RPMI7951 (cell line): Measurements from ENCODE around the gene RFX1. TPM values are rescaled to one million over a fixed set of nuclear protein-coding genes. Genes with fewer than 3 reads are reported as not detected.
"Not testable (repeated sequence)": the region's sequence is repeated elsewhere in the genome, so short reads cannot be mapped to it uniquely, and the experiment has no call there.

Experiments
- DNase-seq: peaks from one replicate; pipeline ENCODE4 v3.0.0-alpha.2; 2012; ENCODE audit warnings: low read depth
- total RNA-seq: library from RNA; depleted of rRNA; stranded (reverse); fragments of >200 nt; shearing (Covaris generic); gene quantifications from 2 replicates; pipeline ENCODE4 v1.2.3, GENCODE V29; 2014

The RFX1 gene
- total RNA-seq, 1 experiment from 2014 or later: 1.7 TPM

DNA sequence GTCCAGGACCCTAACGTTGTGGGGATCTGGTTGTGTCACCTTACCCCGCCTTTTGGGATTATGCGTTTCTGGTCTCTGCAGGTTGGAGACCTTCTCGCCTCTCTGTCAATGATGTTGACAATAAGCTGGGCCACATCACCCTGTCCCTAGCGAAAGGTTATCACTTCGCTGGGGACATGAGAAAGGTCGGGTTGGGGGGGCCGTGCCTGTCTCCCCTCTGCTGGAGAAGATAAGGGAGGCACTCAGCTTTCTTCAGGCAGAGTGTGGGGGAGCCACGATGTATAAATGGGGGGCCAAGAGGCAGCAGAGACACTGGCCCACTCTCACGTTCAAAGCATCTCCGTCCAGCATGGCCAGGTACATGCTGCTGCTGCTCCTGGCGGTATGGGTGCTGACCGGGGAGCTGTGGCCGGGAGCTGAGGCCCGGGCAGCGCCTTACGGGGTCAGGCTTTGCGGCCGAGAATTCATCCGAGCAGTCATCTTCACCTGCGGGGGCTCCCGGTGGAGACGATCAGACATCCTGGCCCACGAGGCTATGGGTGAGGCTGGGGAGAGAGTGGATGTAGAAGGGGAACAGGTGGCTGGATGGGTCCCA lies 21.8 kb upstream of the RFX1 start, which contains the start of gene RLN3:
TSS of gene RLN3 (plus strand) at position 293 of the 595 bp plus-strand sequence. CDS start at position 350, 57 bp downstream.
- DNase-seq: no peak

DNA sequence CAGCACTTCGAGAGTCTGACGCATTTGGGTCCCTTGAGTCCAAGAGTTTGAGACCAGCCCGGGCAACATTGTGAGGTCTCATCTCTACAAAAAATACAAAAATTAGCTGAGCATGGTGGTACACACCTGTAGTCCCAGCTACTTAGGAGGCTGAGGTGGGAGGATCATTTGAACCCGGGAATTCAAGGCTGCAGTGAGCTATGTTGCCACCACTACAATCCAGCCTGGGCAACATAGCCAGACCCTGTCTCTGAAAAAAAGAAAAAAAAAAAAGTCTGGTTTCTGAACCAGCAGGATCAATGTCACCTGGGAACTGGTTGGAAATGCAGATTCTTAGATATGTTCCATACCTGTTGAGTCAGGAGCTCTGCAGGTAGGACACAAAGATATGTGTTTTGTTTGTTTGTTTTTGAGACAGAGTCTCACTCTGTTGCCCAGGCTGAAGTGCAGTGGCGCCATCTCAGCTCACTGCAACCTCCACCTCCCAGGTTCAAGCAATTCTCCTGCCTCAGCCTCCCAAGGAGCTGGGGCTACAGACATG lies 20.6 kb upstream of the RFX1 start:
- not testable (repeated sequence) for DNase-seq

DNA sequence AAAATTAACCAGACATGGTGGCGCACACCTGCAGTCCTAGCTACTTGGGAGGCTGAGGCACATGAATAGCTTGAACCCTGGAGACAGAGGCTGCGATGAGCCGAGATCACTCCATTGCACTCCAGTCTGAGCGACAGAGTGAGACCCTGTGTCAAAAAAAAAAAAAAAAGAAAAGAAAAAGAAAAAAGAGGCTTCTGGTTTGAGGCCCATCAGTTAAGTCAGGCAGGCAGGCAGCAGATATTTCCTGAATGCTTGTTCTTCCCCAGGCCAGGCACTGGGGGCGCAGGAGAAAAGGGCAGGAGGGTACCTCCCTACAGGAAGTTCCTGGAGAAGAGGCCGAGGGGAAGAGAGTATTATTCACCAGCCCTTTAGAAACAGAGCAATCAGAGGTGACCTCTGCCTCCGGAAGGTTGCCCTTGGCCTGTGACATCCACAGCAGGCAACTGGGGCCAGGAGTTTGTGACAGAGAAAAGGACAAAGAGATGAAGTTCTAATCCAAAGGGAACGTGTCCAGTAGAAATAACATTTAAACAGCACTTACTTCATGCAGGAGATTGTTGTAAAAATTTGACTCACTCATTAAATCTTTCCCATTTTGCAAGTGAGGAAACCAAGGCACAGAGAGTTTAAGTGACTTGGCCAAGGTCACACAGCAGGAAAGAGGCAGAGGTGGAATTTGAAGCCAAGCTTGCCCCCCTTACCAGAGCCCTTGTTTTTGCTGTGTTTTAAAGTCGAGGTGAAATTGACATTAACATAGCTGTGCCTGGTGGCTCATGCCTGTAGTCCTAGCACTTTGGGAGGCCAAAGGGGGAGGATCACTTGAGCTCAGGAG lies 17.5 kb upstream of the RFX1 start:
- DNase-seq: peak; percentile 63

DNA sequence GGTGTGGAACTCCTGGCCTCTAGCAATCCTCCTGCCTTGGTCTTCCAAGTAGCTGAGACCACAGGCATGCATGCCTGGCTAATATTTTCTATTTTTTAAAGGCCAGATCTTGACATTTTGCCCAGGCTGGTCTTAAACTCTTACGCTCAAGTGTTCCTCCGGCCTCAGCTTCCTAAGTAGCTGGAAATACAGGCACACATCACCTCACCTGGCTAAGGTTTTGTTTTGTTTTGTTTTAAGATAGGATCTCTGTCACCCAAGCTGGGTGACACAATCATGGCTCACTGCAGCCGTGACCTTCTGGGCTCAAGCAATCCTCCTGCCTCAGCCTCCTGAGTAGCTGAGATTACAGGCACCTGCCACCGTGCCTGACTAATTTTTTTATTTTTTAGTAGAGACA lies 16.3 kb upstream of the RFX1 start:
- DNase-seq: no peak

DNA sequence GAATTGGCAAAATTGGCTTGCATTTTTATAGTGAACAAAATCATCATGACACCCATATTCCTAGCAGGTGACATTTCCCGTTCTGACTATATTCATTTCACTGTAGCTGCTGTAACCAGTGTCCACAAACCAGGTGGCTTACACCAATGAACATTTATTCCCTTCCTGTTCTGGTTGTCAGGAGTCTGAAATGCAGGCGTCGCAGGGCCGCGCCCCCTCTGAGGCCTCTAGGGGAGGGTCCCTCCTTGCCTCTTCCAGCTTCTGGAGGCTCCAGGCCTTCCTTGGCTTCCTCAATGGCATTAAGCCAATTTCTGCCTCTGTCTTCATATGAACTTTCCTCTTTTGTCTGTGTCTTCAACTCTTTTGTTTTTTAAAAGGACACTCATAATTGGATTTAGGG lies 15.4 kb upstream of the RFX1 start:
- no peak for DNase-seq

DNA sequence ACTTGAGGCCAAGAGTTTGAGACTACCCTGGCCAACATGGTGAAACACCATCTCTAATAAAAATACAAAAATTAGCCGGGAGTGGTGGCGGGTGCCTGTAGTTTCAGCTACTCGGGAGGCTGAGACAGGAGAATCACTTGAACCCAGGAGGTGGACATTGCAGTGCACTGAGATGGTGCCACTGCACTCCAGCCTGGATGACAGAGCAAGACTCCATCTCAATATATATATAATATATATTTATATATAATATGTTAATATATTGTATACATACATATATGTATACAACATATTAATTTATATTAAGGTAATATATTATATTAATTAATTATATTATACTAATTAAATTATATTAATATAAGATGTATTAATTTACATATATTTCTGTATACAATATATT lies 13.6 kb upstream of the RFX1 start:
- DNase-seq: not testable (repeated sequence)

DNA sequence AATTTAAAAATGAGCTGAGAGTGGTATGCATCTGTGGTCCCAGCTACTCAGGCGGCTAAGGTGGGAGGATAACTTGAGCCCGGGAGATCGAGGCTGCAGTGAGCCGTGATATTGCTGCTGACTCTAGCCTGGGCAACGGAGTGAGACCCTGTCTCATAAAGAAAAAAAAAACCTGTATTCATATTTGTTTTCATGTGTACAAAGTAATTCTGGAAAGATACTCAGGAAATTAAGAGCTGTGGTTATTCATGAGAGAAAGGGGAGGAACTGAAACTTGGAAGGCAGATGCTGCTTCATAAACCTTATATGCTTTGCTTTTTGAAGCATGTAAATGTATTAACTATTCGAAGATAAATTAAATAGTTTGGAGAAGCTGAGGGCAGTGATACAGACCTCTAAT lies 13.0 kb upstream of the RFX1 start:
- no peak for DNase-seq

DNA sequence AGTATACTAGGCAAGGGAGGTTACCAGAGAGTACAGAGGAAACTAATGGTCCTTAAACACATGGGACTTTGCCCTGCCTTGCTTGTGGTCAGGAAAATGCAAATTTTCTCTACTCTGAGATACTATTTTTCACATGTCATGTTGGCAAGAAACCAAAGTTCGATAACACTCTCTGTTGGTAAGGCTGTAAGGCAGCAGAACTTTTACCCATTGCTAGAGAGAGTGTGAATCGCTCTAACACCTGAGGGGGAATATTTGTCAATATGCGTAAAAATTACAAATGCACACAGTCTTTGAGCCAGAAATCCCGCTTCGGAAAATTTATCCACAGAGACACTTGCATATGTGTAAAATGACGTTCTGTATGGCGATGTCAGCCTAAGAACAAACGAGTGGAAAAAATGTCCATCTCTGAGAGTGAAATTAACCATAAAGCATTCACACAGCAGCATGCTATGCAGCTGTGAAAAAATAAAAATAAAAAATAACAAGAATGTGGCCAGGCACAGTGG lies 9.5 kb upstream of the RFX1 start:
- DNase-seq: no peak

DNA sequence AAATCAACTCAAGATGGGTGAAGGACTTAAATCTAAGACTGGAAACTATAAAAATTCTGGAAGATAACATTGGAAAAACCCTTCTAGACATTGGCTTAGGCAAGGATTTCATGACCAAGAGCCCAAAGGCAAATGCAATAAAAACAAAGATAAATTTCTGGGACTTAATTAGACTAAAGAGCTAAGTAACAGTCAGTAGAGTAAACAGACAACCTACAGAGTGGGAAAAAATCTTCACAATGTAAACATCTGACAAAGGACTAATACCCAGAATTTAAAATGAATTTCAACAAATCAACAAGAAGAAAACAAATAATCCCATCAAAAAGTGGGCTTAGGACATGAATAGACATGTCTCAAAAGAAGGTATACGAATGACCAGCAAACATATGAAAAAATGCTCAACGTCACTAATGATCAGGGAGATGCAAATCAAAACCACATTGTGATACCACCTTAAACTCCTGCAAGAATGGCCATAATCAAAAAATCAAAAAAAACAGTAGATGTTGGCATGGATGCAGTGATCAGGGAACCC lies 6.3 kb upstream of the RFX1 start:
- DNase-seq: no peak

DNA sequence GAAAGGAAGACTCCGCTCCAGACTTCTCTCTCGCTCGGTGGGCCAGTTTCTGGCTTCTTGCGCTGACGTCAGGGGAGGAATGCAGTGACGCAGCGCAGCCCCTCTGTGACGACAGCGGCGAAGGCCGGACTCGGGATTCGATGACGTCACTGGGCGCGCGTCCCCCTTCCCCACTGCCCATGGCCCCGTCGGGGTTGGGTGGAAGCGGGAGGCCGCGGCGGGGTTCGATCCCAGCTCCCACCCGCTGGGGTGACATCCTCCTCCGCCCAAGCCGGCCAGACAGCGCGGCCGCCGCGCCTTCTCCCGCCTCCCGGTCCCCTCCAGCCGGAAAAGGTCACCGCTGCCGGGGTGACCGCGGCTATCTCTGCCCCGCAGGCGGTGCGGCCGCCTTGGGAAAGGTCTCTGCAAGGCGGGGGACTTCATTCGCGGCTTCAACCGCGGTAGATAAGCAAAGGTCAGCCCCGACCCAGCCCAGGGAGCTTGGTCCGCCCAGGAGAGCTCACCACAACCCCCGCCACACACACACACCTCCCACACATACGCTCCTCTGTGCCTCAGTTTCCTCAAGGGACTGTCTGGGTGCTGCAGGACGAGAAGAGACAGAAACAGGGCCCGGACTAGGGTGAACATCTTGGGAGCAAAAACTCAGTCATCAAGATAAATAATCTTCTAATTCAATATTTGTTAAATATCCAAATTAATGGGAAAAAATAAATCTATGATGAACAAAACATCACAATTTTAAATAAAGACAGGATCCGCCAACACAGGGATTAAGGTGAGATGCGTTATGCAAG lies 844 bp upstream of the RFX1 start:
- DNase-seq: no peak

DNA sequence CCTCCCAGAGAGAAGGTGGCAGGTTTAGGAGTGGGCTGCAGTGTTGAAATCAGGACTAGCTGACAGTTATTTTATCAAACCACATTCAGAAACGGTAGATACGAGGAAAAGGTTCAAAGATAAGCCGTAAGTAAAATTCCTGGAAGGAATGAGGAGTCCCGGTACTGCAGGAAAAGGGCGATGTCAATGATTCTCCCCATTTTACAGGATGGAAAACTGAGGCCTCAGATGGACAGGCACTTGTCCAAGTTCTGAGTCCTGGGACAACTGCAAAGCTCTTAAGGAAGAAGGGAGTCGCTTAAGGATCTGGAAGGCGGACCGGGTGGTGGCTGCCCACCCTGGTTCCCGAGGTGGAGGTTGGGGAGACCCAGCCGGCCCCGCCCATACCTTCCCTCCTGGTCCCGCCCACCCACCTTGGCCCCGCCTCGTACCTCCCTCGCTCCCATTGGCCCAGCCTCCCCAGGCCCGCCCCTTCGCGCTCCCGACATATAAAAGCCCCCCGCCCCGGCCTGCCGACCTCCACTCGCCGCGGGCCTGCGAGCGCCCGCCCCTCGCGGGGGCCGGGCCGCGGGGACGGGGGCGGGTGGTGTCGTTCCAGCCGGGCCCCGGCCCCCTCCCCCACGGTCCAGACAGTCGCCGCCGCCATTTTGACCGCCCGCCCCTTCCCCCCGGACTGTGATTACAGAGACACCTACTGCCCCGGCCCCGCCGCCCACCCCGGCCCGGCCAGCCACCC lies 603 bp downstream of the RFX1 start:
- peak; percentile 83 for DNase-seq

DNA sequence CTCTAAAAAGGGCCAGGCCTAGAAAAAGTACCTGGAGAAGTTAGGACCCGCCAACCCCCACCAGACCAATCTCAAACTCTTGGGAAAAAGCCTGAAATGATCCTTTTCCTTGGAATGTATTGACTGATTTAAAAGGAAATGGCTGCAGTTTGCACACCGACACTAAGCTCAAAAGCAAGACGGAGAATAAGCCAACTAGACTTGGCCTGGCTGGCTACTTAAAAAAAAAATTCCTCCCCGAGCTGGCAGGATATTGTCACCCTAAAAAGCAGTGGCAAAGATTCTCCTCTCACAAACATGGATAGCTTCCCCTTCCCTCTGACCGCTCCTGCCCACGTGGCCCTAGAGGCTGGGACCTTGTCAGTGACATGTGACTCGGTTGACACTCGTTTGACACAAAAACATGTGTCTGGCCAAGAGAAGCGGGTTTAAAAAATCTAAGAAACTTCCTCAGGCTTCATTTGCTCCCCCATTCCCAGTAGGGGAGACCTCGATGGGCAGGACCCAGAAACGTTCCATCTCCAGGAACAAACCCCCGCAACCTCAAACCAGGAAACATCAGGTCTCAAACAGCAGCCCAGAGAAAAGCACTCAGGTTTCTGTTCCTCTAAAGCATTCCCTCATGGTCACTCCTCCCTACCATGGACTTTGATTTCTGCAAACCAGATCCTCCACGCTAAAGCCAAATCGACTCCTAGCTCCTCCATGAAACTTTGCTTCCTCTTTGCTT lies 1.3 kb downstream of the RFX1 start:
- DNase-seq: no peak

DNA sequence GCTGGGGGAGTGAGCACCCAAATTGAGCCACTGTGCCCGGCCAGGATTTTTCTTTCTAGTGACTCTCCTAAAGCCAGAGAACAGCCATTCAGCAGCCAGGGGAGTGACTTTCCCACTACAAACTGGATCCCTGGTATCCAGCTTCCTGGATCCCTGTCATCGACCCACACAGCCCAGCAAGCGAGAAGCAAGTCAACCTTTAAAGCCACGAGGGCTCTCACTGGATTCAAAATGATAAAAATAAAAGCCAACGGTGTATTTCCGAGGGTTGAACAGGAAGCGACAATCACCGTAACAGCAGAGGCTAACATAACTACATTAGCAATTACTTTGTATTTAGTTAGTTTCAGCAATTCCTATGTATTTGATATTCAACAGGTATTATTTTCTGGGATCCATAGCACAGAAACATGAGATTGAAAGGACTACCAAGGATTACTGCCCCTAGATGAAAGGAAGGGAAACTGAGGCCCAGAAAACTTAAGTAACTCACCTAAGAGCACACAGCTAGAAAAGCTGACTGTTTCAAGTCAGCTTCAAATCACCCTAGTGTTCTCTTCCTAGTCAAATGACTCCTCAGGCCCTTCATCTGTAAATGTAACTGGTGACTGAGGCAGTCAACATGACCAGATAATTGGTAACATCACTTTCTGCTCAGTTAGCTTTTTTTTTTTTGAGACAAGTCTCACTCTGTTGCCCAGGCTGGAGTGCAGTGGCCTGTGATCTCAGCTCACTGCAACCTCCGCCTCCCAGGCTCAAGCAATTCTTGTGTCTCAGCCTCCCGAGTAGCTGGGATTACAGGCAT lies 2.7 kb downstream of the RFX1 start:
- no peak for DNase-seq

DNA sequence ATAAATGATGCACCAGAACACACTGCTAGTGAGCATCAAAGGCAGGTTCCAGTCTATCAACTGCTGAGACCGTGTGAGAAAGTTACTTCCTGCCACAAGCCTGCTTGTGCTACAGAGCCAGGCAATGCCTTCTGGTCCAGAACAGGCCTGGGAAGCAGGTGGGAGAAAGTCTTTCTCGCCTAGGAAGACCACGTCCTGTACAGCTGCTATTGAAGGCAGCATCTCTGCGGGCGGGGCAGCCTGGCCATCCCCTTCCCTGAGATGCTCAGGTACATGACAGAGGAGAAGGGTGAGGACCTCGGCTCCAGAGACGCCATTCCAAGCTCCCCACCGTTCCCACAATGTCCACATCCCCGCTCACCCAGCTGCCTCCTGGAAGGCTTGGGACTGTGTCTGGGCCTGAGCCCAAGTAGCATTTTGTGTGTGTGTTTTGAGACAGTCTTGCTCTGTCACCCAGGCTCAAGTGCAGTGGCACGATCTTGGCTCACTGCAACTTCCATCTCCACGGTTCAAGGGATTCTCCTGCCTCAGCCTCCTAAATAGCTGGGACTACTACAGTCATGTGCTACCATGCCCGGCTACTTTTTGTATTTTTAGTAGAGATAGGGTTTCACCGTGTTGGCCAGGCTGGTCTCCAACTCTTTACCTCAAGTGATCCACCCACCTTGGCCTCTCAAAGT lies 3.4 kb downstream of the RFX1 start:
- no peak for DNase-seq

DNA sequence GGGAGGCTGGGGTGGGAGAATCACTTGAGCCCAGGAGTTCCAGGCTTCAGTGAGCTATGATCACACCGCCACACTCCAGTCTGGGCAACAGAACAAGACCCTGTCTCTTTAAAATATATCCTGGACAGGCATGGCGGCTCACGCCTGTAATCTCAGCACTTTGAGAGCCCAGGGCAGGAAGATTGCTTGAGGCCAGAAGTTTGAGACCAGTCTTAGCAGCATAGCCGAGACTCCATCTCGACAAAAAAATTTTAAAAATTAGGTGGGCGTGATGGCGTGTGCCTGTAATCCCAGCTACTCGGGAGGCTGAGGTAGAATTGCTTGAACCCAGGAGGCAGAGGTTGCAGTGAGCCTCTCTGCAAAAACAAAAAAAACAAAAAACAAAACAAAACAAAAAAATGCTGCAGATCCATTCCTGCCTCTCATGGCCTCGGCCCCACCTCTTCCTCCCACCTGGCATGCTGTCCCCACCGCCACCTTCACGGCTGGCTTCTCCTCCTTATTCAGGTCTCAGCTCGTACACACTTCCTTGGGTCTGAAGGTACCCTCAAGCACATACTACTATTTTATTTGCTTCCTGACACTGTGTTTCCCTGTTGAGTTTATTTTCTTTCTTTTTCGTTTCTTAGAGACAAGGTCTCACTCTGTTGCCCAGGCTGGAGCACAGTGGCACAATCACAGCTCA lies 5.3 kb downstream of the RFX1 start:
- no peak for DNase-seq

DNA sequence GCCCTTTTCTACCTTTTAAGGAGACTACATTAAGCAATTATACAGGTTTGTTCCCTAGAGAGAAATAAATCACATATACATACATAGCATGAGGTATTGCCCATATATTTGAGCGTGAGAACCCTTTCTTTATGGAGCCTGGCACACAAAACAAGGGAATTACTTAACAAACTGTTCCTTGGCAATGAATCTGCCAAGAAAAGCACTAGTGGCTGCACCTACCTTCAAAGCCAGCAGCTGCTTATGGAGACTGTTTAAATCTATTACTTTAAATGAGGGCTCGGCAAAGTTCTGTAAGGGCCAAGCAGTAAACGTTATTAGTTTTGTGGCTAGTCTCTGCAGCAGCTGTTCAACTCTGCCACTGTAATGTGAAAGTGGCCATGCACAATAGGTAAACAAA lies 7.0 kb downstream of the RFX1 start:
- DNase-seq: no peak

DNA sequence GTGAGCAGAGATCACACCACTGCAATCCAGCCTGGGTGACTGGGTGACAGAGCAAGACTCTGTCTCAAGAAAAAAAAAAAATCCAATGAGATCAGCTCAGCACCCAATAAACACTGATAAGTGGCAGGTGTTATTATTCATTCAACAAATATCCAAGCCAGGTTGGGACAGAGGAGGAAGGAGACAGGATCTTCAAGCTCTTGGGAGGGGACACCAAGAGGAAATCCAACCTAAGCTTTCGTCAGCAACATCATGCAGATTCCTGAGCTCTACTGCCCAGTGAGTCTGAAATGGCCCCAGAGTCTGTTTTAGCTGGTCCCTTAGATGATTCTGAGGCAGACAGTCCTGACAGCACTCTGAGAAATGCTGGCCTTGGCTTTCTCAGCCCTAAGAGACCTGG lies 7.7 kb downstream of the RFX1 start:
- no peak for DNase-seq

DNA sequence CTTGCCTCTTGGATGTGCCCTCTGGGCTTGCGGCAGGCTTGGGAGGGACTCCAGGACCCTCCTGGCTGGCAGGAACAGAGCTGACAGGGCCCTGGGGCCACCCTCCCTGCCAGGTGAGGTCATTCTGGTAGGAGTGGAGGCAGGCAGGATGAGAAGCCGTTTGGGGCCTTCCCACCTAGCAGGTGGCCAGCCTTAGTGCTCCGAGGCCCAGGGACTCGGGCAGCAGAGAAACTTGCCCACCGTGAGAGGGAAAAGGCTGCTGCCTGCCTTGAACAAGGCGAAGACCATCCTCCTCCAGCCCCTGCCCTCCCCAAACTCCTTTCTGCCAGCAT lies 8.5 kb downstream of the RFX1 start:
- no peak for DNase-seq
